Measurements from ENCODE around the gene TMEM208. TPM values are rescaled to one million over a fixed set of nuclear protein-coding genes. Genes with fewer than 3 reads are reported as not detected.

TMEM208 gene
- total and polyA plus RNA-seq, 2 of the 13 experiments (the other 11 are each of a cell fraction or from before 2014, with no cell fraction given), result 58.8 to 72.9 TPM

DNA sequence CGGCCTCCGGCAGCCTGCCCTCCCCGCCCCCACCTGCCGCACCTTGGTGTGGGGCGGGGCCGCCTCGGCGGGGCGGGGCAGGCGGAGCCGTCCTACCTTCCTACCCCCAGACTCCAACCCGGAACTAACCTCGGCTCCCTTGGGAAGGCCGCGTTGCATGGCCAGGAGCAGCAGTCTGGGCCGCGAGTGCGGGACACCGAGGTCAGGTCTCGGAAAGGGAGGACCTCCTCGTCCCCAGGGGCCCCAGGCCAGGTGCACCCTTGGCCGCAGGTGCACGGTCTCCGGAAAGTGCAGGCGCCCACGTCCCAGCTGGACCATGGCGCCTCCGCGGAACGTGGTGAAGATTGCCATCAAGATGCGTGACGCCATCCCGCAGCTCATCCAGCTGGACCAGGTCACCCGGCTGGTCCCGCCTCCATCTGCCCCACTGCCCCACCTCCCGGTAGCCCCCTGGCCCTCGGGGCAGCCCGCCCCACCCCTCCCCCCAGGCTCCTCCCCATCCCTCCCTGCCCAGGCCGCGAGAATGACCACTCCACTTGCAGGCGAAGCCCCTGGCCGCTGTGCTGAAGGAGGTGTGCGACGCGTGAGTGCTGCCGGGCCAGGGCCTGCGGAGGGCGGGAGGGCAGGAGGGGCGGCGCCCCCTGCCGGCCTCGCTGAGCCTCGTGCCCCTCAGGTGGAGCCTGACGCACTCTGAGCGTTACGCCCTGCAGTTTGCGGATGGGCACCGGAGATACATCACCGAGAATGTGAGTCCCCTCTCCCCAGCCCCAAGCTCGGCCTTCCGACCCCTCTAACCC is 27.7 kb upstream of the TMEM208 start, which contains the start of gene ELMO3 (continued):
- TF ChIP-seq, protein P1, sequence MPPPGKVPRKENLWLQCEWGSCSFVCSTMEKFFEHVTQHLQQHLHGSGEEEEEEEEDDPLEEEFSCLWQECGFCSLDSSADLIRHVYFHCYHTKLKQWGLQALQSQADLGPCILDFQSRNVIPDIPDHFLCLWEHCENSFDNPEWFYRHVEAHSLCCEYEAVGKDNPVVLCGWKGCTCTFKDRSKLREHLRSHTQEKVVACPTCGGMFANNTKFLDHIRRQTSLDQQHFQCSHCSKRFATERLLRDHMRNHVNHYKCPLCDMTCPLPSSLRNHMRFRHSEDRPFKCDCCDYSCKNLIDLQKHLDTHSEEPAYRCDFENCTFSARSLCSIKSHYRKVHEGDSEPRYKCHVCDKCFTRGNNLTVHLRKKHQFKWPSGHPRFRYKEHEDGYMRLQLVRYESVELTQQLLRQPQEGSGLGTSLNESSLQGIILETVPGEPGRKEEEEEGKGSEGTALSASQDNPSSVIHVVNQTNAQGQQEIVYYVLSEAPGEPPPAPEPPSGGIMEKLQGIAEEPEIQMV (CRISPR knock-in tag; IDR thresholded peaks at IDR 0.05; ENCODE audit: low read depth), result no peak
- TF ChIP-seq ISL2 (CRISPR knock-in tag; IDR thresholded peaks at IDR 0.05) (no peak), ZBTB38 (CRISPR knock-in tag; IDR thresholded peaks at IDR 0.05) (no peak), PAX8 (CRISPR knock-in tag; IDR thresholded peaks at IDR 0.05; ENCODE audit: borderline replicate concordance) (no peak), HOXA3 (CRISPR knock-in tag; IDR thresholded peaks at IDR 0.05) (peak; percentile 17; the same call in 1 of the 2 replicates), SALL1 (CRISPR knock-in tag; IDR thresholded peaks at IDR 0.05) (no peak), SSRP1 (CRISPR knock-in tag; IDR thresholded peaks at IDR 0.05) (no peak), GABPA (IDR thresholded peaks at IDR 0.05; ENCODE audit: low read depth, low read length) (no peak), GABPA (CRISPR knock-in tag; IDR thresholded peaks at IDR 0.05; ENCODE audit: low read depth) (no peak), HOXA7 (CRISPR knock-in tag; IDR thresholded peaks at IDR 0.05) (no peak), ZNF546 (CRISPR knock-in tag; conservative IDR thresholded peaks at IDR 0.05) (no peak), SIN3B (IDR thresholded peaks at IDR 0.05; ENCODE audit: low read length) (no peak), ELF1 (CRISPR knock-in tag; IDR thresholded peaks at IDR 0.05) (no peak), NRL (CRISPR knock-in tag; IDR thresholded peaks at IDR 0.05; ENCODE audit: borderline replicate concordance) (no peak), ARNTL (CRISPR knock-in tag; IDR thresholded peaks at IDR 0.05) (no peak), KLF11 (CRISPR knock-in tag; IDR thresholded peaks at IDR 0.05) (no peak)
- TF ChIP-seq, protein P2, sequence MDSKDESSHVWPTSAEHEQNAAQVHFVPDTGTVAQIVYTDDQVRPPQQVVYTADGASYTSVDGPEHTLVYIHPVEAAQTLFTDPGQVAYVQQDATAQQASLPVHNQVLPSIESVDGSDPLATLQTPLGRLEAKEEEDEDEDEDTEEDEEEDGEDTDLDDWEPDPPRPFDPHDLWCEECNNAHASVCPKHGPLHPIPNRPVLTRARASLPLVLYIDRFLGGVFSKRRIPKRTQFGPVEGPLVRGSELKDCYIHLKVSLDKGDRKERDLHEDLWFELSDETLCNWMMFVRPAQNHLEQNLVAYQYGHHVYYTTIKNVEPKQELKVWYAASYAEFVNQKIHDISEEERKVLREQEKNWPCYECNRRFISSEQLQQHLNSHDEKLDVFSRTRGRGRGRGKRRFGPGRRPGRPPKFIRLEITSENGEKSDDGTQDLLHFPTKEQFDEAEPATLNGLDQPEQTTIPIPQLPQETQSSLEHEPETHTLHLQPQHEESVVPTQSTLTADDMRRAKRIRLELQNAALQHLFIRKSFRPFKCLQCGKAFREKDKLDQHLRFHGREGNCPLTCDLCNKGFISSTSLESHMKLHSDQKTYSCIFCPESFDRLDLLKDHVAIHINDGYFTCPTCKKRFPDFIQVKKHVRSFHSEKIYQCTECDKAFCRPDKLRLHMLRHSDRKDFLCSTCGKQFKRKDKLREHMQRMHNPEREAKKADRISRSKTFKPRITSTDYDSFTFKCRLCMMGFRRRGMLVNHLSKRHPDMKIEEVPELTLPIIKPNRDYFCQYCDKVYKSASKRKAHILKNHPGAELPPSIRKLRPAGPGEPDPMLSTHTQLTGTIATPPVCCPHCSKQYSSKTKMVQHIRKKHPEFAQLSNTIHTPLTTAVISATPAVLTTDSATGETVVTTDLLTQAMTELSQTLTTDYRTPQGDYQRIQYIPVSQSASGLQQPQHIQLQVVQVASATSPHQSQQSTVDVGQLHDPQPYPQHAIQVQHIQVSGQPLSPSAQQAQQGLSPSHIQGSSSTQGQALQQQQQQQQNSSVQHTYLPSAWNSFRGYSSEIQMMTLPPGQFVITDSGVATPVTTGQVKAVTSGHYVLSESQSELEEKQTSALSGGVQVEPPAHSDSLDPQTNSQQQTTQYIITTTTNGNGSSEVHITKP (CRISPR knock-in tag; IDR thresholded peaks at IDR 0.05; ENCODE audit: low read depth), result no peak
- TF ChIP-seq, protein P3, sequence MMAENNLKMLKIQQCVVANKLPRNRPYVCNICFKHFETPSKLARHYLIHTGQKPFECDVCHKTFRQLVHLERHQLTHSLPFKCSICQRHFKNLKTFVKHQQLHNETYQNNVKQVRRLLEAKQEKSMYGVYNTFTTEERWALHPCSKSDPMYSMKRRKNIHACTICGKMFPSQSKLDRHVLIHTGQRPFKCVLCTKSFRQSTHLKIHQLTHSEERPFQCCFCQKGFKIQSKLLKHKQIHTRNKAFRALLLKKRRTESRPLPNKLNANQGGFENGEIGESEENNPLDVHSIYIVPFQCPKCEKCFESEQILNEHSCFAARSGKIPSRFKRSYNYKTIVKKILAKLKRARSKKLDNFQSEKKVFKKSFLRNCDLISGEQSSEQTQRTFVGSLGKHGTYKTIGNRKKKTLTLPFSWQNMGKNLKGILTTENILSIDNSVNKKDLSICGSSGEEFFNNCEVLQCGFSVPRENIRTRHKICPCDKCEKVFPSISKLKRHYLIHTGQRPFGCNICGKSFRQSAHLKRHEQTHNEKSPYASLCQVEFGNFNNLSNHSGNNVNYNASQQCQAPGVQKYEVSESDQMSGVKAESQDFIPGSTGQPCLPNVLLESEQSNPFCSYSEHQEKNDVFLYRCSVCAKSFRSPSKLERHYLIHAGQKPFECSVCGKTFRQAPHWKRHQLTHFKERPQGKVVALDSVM (CRISPR knock-in tag; IDR thresholded peaks at IDR 0.05), result no peak
- TF ChIP-seq, protein P4, sequence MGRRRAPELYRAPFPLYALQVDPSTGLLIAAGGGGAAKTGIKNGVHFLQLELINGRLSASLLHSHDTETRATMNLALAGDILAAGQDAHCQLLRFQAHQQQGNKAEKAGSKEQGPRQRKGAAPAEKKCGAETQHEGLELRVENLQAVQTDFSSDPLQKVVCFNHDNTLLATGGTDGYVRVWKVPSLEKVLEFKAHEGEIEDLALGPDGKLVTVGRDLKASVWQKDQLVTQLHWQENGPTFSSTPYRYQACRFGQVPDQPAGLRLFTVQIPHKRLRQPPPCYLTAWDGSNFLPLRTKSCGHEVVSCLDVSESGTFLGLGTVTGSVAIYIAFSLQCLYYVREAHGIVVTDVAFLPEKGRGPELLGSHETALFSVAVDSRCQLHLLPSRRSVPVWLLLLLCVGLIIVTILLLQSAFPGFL (CRISPR knock-in tag; IDR thresholded peaks at IDR 0.05), result no peak
- TF ChIP-seq, protein P5, sequence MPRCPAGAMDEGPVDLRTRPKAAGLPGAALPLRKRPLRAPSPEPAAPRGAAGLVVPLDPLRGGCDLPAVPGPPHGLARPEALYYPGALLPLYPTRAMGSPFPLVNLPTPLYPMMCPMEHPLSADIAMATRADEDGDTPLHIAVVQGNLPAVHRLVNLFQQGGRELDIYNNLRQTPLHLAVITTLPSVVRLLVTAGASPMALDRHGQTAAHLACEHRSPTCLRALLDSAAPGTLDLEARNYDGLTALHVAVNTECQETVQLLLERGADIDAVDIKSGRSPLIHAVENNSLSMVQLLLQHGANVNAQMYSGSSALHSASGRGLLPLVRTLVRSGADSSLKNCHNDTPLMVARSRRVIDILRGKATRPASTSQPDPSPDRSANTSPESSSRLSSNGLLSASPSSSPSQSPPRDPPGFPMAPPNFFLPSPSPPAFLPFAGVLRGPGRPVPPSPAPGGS (CRISPR knock-in tag; IDR thresholded peaks at IDR 0.05), result no peak

Measured in HepG2 (cell line).